Measurements from ENCODE around the gene C7orf57. TPM values are rescaled to one million over a fixed set of nuclear protein-coding genes. Genes with fewer than 3 reads are reported as not detected.

Gene C7orf57
- total RNA-seq, 2 donors from 2014 or later: not detected

- Histone ChIP-seq H3K36me3 (peaks cover 24% of the 10 kb centered on the region), H3K27me3 (replicated peaks; ENCODE audit: insufficient read depth) (no peaks in the 10 kb centered on the region), H3K27ac (no peak overlapping the region), H3K4me1 (ENCODE audit: control insufficient read depth in 1 of 2, low read depth in 2 of 2) (peaks cover 9 to 11% of the 10 kb centered on the region in 2 donors), H3K9me3 (no peaks in the 10 kb centered on the region), H3K4me3 (no peak overlapping the region)
- TF ChIP-seq CTCF (IDR thresholded peaks at IDR 0.05): no peak
- DNase-seq (ENCODE audit: low spot score): no peak
- ATAC-seq (ENCODE audit: insufficient number of reproducible peaks, low FRiP score, low read depth): no peak
Measured at GRCh38 chr7:48101352-48101751, 66.0 kb downstream of the C7orf57 start.

GRCh38 chr7:48101968-48102367 is 66.6 kb downstream of the C7orf57 start:
- Histone ChIP-seq H3K27me3 (replicated peaks; ENCODE audit: insufficient read depth) (no peaks in the 10 kb centered on the region), H3K36me3 (peaks cover 27% of the 10 kb centered on the region), H3K4me1 (ENCODE audit: control insufficient read depth in 1 of 2, low read depth in 2 of 2) (peaks cover 3 to 9% of the 10 kb centered on the region in 2 donors), H3K27ac (no peak overlapping the region), H3K9me3 (no peaks in the 10 kb centered on the region), H3K4me3 (no peak overlapping the region)
- no peak for DNase-seq (ENCODE audit: low spot score)
- TF ChIP-seq CTCF (IDR thresholded peaks at IDR 0.05): no peak
- ATAC-seq (ENCODE audit: insufficient number of reproducible peaks, low FRiP score, low read depth): no peak

- no peaks in the 10 kb centered on the region for H3K27me3 ChIP-seq (replicated peaks; ENCODE audit: insufficient read depth)
- no peak overlapping the region for H3K27ac ChIP-seq
- ATAC-seq (ENCODE audit: insufficient number of reproducible peaks, low FRiP score, low read depth) (no peak), DNase-seq (ENCODE audit: low spot score) (no peak)
- H3K4me1 ChIP-seq (ENCODE audit: control insufficient read depth in 1 of 2, low read depth in 2 of 2): peaks cover 0 to 6% of the 10 kb centered on the region in 2 donors
- H3K4me3 ChIP-seq: no peak overlapping the region
- no peak for TF ChIP-seq CTCF (IDR thresholded peaks at IDR 0.05)
- peaks cover 33% of the 10 kb centered on the region for H3K36me3 ChIP-seq
- H3K9me3 ChIP-seq: no peaks in the 10 kb centered on the region
Measured at GRCh38 chr7:48102530-48102929, 67.2 kb downstream of the C7orf57 start.

- H3K27me3 ChIP-seq (replicated peaks; ENCODE audit: insufficient read depth): no peaks in the 10 kb centered on the region
- H3K27ac ChIP-seq: no peak overlapping the region
- H3K36me3 ChIP-seq: peaks cover 45% of the 10 kb centered on the region
- no peak overlapping the region for H3K4me3 ChIP-seq
- TF ChIP-seq CTCF (IDR thresholded peaks at IDR 0.05): no peak
- ATAC-seq (ENCODE audit: insufficient number of reproducible peaks, low FRiP score, low read depth) (no peak), DNase-seq (ENCODE audit: low spot score) (no peak)
- no peaks in the 10 kb centered on the region for H3K4me1 ChIP-seq (ENCODE audit: control insufficient read depth in 1 of 2, low read depth in 2 of 2)
- H3K9me3 ChIP-seq: no peaks in the 10 kb centered on the region
Measured at GRCh38 chr7:48105045-48105444, 69.7 kb downstream of the C7orf57 start.

GRCh38 chr7:48106906-48107659 is 71.7 kb downstream of the C7orf57 start:
- ATAC-seq (ENCODE audit: insufficient number of reproducible peaks, low FRiP score, low read depth): no peak

More at GRCh38 chr7:48106906-48107659, 71.7 kb downstream of the C7orf57 start:
- no peak for TF ChIP-seq CTCF (IDR thresholded peaks at IDR 0.05)
- Histone ChIP-seq H3K9me3 (no peaks in the 10 kb centered on the region), H3K27ac (no peak overlapping the region), H3K4me1 (ENCODE audit: control insufficient read depth in 1 of 2, low read depth in 2 of 2) (no peaks in the 10 kb centered on the region), H3K27me3 (replicated peaks; ENCODE audit: insufficient read depth) (no peaks in the 10 kb centered on the region), H3K36me3 (peaks cover 38% of the 10 kb centered on the region), H3K4me3 (no peak overlapping the region)
- DNase-seq (ENCODE audit: low spot score): no peak
